NB4 (cell line): ENCODE measurements around the gene DCP1B.

ENCODE experiments used
- POLR2A ChIP-seq: IDR thresholded peaks from 2 replicates; pipeline ENCODE4 v1.6.1; 2011; ENCODE audit warnings: mild to moderate bottlenecking; ENCODE audit not compliant: insufficient read length; ENCODE audit errors: extremely low read depth
- TF ChIP-seq, protein P1 (sequence below): IDR thresholded peaks from 2 replicates; pipeline ENCODE4 v1.6.1; 2011; ENCODE audit warnings: low read depth, low read length
- TF ChIP-seq, protein P2 (sequence below): IDR thresholded peaks from one replicate; pipeline ENCODE4 v1.5.1; 2012; ENCODE audit warnings: low read depth, low read length

DNA sequence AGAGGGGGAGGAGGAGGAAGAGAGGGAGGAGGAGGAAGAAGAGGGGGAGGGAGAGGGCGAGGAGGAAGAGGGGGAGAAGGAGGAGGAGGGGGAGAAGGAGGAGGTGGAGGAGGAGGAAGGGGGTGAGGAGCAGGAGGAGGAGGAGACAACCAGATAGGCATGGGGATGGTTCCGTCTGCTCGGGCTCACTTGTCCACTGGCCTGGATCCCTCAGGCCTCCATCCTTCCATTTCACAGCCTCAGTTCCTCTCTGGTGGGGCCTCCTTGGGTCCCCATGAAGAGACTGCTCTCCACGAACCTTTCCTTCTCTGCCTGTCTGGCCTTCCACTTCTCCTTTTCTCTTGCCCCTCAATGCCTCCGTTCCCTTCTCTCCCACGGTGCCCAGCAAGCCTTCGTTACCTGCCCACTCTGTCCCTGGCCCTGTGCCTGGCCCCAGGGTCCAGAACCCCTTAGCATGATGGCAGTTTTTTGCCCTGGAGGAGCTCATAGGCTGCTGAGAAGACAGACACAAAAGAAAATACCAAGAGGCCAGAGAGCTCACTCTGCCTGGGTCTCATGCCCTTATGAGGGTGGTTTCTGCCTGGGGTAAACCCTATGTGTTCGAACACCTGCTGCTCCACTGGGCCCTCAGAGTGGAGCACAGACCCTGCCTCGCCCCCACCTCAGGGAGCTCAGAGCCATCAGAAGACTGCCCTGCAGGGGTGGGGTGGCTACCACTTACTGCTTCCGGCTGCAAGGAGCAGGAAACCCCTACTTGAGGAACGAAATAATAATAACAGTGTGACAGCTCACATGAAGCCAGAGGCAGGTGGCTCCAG lies 74.1 kb downstream of the DCP1B start:
- TF ChIP-seq, protein P1, sequence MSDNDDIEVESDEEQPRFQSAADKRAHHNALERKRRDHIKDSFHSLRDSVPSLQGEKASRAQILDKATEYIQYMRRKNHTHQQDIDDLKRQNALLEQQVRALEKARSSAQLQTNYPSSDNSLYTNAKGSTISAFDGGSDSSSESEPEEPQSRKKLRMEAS = no peak
- TF ChIP-seq, protein P2, sequence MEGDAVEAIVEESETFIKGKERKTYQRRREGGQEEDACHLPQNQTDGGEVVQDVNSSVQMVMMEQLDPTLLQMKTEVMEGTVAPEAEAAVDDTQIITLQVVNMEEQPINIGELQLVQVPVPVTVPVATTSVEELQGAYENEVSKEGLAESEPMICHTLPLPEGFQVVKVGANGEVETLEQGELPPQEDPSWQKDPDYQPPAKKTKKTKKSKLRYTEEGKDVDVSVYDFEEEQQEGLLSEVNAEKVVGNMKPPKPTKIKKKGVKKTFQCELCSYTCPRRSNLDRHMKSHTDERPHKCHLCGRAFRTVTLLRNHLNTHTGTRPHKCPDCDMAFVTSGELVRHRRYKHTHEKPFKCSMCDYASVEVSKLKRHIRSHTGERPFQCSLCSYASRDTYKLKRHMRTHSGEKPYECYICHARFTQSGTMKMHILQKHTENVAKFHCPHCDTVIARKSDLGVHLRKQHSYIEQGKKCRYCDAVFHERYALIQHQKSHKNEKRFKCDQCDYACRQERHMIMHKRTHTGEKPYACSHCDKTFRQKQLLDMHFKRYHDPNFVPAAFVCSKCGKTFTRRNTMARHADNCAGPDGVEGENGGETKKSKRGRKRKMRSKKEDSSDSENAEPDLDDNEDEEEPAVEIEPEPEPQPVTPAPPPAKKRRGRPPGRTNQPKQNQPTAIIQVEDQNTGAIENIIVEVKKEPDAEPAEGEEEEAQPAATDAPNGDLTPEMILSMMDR = no peak
- TF ChIP-seq POLR2A = no peak
